CD4-positive, alpha-beta T cell (primary cell): Measurements from ENCODE around the gene ARL4D. TPM values are rescaled to one million over a fixed set of nuclear protein-coding genes. Genes with fewer than 3 reads are reported as not detected.

Experiments used
- ATAC-seq: fragments of 200-7000 bp; cut with Tn5 transposase; one replicate; pipeline ENCODE4 v1.10.0; 2022; ENCODE audit warnings: mild to moderate bottlenecking; ENCODE audit not compliant: poor library complexity
- CTCF ChIA-PET: fragments of 350-600 bp; sonication (Branson Sonifier 250); formaldehyde crosslinking; loops from one replicate; lab custom pipeline; 2021; ENCODE audit warnings: antibody characterized with exemption, inconsistent platforms; lab: Charles Lee
- POLR2A ChIA-PET: fragments of 350-600 bp; sonication (Branson Sonifier 250); formaldehyde crosslinking; loops from one replicate; lab custom pipeline; 2021; ENCODE audit warnings: antibody characterized with exemption, inconsistent platforms; lab: Charles Lee
- DNase-seq, 14 experiments: peaks; one replicate each; pipeline ENCODE4 v3.0.0-alpha.2; 2013 to 2020; ENCODE audit warnings: mixed read lengths in 2 of 14
- H3K27ac ChIP-seq, 2 donors: one replicate each; pipeline versions ENCODE4 v1.5.1 to v1.7.0; 2013; ENCODE audit warnings: low read length in 2 of 2, low read depth in 1 of 2, mild to moderate bottlenecking in 1 of 2
- H3K27me3 ChIP-seq, 2 experiments: 1 replicate in 1 of 2; 2 replicates in 1 of 2; pipeline versions ENCODE4 v1.6.1 to v1.7.0; 2013; ENCODE audit warnings: low read length in 2 of 2, control low read depth in 1 of 2, mild to moderate bottlenecking in 1 of 2, moderate library complexity in 1 of 2; ENCODE audit not compliant: insufficient read depth in 2 of 2, control insufficient read depth in 1 of 2
- H3K36me3 ChIP-seq: one replicate; pipeline ENCODE4 v1.6.1; 2013; ENCODE audit warnings: low read length, control low read depth; ENCODE audit not compliant: insufficient read depth
- H3K4me1 ChIP-seq: one replicate; pipeline ENCODE4 v1.6.1; 2013; ENCODE audit warnings: low read length, control low read depth; ENCODE audit not compliant: insufficient read depth
- H3K4me3 ChIP-seq: one replicate; pipeline ENCODE4 v1.5.1; 2013; ENCODE audit warnings: mild to moderate bottlenecking, low read length, moderate library complexity
- H3K9me3 ChIP-seq, 2 experiments: 1 replicate in 1 of 2; 2 replicates in 1 of 2; pipeline versions ENCODE4 v1.6.1 to v1.7.0; 2013; ENCODE audit warnings: low read length in 2 of 2, mild to moderate bottlenecking in 2 of 2, control low read depth in 1 of 2, moderate library complexity in 1 of 2; ENCODE audit not compliant: control insufficient read depth in 1 of 2, insufficient read depth in 1 of 2
- H3K27ac Mint-ChIP-seq: one replicate; pipeline ENCODE4 v1.8.0; 2020; ENCODE audit warnings: mixed read lengths
- H3K27me3 Mint-ChIP-seq: one replicate; pipeline ENCODE4 v1.8.0; 2021; ENCODE audit warnings: mixed read lengths
- H3K36me3 Mint-ChIP-seq: one replicate; pipeline ENCODE4 v1.8.0; 2021; ENCODE audit warnings: low read depth, mixed read lengths
- H3K4me1 Mint-ChIP-seq: one replicate; pipeline ENCODE4 v1.8.0; 2021; ENCODE audit warnings: low read depth, mixed read lengths
- H3K4me3 Mint-ChIP-seq: one replicate; pipeline ENCODE4 v1.8.0; 2020; ENCODE audit warnings: mild to moderate bottlenecking, mixed read lengths
- H3K9me3 Mint-ChIP-seq: one replicate; pipeline ENCODE4 v1.8.0; 2020; ENCODE audit warnings: mixed read lengths
- intact Hi-C, 2 experiments: fragments of 100-400 bp; cut with DNase I in 1 of 2; cut with micrococcal nuclease in 1 of 2; formaldehyde crosslinking; loops; one replicate each; pipeline versions ENCODE4 v1.15.1 to v1.9.0; 2023 to 2025; cut with DNase I, micrococcal nuclease
- total RNA-seq, 174 experiments: library from RNA in 2 of 174; stranded (reverse) in 2 of 174; gene quantifications; one replicate each; pipeline ENCODE4 v1.2.3 and lab custom pipeline; 2021 to 2026
- TF ChIP-seq, protein P1 (sequence below): fragments of 200-600 bp; IDR thresholded peaks from one replicate; pipeline ENCODE4 v1.8.0; 2022; ENCODE audit warnings: antibody characterized with exemption, mild to moderate bottlenecking

ARL4D gene
- total RNA-seq, 2 experiments from 2014 or later: 2.4 to 2.9 TPM

DNA sequence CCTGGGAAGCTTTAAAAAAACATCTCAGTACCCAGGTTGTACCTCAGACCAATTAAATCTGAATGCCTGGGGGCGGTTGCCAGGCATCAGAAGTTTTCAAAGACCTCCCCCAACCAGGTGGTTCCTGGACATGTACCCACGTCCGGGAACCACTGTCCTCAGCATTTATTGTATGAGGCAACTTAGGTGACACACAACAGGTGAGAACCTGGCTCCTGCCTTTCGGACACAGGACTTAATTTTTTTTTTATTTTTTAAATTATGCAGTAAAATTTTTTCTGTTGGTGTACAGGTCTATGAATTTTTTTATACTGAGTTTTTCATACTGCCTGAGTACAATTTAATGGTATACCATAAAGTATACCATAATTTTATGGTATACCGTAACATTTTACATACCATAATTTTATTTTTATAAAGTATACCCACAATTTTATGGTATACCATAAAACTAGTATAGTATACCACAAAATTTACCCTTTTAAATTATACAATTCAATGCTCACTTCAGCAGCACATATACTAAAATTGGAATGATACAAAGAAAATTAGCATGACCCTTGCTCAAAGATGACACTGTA lies 46.3 kb downstream of the ARL4D start:
- DNase-seq (no peak), ATAC-seq (no peak)
- no peak overlapping the region for H3K27ac ChIP-seq
- H3K27me3 ChIP-seq: no peaks in the 10 kb centered on the region
- TF ChIP-seq, protein P1, sequence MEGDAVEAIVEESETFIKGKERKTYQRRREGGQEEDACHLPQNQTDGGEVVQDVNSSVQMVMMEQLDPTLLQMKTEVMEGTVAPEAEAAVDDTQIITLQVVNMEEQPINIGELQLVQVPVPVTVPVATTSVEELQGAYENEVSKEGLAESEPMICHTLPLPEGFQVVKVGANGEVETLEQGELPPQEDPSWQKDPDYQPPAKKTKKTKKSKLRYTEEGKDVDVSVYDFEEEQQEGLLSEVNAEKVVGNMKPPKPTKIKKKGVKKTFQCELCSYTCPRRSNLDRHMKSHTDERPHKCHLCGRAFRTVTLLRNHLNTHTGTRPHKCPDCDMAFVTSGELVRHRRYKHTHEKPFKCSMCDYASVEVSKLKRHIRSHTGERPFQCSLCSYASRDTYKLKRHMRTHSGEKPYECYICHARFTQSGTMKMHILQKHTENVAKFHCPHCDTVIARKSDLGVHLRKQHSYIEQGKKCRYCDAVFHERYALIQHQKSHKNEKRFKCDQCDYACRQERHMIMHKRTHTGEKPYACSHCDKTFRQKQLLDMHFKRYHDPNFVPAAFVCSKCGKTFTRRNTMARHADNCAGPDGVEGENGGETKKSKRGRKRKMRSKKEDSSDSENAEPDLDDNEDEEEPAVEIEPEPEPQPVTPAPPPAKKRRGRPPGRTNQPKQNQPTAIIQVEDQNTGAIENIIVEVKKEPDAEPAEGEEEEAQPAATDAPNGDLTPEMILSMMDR: no peak
- Mint-ChIP-seq H3K4me3 (no peak overlapping the region), H3K9me3 (no peaks in the 10 kb centered on the region), H3K36me3 (no peaks in the 10 kb centered on the region), H3K4me1 (no peaks in the 10 kb centered on the region), H3K27ac (no peak overlapping the region), H3K27me3 (peaks cover 24% of the 10 kb centered on the region)
- no peaks in the 10 kb centered on the region for H3K4me1 ChIP-seq
- H3K9me3 ChIP-seq: no peaks in the 10 kb centered on the region
- H3K4me3 ChIP-seq: no peak overlapping the region
- CTCF ChIA-PET: no interaction called here
- intact Hi-C loops: no loop called here
- POLR2A ChIA-PET: no interaction called here
- no peaks in the 10 kb centered on the region for H3K36me3 ChIP-seq

DNA sequence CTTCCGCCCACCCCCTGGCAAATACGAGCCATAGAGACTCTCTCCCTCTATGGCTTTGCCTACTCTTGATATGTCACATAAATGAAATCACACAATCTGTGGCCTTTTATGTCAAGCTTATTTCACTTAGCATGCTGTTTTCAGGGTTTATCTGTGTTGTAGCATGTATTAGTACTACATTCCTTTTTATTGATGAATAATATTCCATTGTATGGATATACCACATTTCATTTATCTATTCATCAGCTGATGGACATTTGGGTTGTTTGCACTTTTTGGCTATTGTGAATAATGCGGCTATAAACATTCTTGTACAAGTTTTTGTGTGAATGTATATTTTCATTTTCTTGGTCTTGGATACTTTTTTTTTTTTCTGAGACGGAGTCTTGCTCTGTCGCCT lies 48.0 kb downstream of the ARL4D start:
- CTCF ChIA-PET: no interaction called here
- POLR2A ChIA-PET: no interaction called here
- ATAC-seq (no peak), DNase-seq (no peak)
- Mint-ChIP-seq H3K27ac (no peak overlapping the region), H3K4me1 (no peaks in the 10 kb centered on the region), H3K9me3 (no peaks in the 10 kb centered on the region), H3K27me3 (peaks cover 24% of the 10 kb centered on the region), H3K36me3 (no peaks in the 10 kb centered on the region), H3K4me3 (no peak overlapping the region)
- TF ChIP-seq, protein P1: no peak
- H3K27ac ChIP-seq: no peak overlapping the region
- intact Hi-C loops: no loop called here
- H3K27me3 ChIP-seq: no peaks in the 10 kb centered on the region
- no peak overlapping the region for H3K4me3 ChIP-seq
- H3K9me3 ChIP-seq: no peaks in the 10 kb centered on the region
- H3K4me1 ChIP-seq: no peaks in the 10 kb centered on the region
- no peaks in the 10 kb centered on the region for H3K36me3 ChIP-seq

DNA sequence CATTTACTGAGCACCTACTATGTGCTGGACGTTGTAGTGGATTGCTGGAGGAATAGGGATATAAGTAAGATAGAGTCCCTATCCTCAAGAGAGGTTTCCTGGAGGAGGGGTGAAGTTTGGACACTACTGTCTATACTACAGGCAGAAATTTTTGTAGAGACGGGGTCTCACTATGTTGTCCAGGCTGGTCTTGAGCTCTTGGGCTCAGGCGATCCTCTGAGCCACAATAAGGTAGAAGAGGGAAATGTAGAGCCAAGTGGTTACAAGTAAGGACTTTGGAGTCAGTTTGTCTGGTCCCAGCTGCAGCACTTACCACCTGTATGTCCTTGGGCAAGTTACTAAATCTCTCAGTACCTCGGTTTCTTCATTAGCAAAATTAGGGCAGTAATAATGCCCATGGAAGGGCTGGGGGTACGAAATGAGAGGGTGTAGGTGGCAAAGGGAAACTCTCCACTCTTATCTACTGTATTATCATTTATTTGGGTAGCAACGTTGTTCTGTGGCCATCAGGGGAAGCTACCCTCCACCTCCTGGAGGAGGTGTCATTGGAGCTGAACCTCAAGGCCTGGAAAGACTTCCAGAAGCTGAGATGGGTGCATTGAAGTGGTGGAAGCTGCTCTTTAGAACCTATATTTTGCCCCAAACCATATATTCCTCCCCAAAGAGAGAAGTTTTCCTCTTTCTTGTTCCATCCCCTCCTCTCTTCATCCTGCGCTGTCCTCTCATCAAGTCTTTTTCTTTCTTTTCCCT lies 50.1 kb downstream of the ARL4D start:
- peaks cover 27% of the 10 kb centered on the region for H3K27me3 Mint-ChIP-seq
- H3K27me3 ChIP-seq: no peaks in the 10 kb centered on the region
- TF ChIP-seq, protein P1: no peak
- no peaks in the 10 kb centered on the region for H3K36me3 Mint-ChIP-seq
- no peaks in the 10 kb centered on the region for H3K9me3 Mint-ChIP-seq
- H3K9me3 ChIP-seq: no peaks in the 10 kb centered on the region
- intact Hi-C loops: no loop called here
- H3K4me1 Mint-ChIP-seq: no peaks in the 10 kb centered on the region
- ATAC-seq: no peak
- no peak overlapping the region for H3K27ac Mint-ChIP-seq
- no peaks in the 10 kb centered on the region for H3K4me1 ChIP-seq
- no peaks in the 10 kb centered on the region for H3K36me3 ChIP-seq
- H3K4me3 Mint-ChIP-seq: no peak overlapping the region
- ChIA-PET POLR2A (no interaction called here), CTCF (no interaction called here)
- H3K4me3 ChIP-seq: no peak overlapping the region
- H3K27ac ChIP-seq: no peak overlapping the region
- DNase-seq: no peak
